Activated CD4-positive, alpha-beta T cell treated with anti-CD3 and anti-CD28 coated beads, Interleukin-10, Interleukin-2, amounts not matched to agents 100 ng/mL and 50 ng/mL, durations not matched to agents 16 hours and 8 hours (primary cell): Measurements from ENCODE around the gene NSMCE3.

ENCODE experiments used
- DNase-seq: peaks from one replicate; pipeline ENCODE4 v3.0.0-alpha.2; 2020

The NSMCE3 gene

DNA sequence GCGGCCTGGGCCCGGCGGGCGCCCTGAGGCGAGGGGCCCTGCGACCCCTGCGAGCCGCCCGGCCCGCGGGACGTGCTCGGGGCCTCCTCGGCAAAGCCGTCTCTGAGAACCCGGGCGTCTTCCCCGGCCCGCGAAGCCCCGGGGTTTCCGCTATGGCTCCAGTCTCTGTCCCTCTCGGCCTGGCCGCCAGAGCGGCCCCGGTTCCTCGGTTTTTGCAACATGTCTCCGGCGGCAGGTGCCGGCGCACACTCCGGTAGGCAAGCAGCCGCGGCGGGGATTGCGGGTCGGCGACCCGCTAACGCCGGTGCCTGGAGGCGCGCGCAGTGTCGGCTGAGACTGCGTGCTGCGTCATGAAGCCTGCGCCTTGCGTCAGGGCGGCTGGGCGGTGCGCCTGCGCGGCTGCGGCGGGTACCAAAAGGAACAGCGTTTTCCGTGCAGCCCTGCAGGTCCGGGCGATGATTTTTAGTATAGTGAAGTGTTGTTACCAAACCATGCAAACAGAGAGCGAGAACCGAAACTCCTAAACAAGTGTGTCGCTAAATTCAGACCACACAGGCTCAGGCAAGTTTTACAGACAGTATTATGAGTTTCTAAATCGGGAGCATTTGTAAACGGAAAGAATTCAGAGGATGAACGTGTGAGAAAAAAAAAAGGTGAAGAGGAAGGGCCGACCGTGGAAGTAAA, at the start of gene NSMCE3:
Gene NSMCE3, minus strand, starts transcription at position 338 of the 684 bp plus-strand sequence. Its CDS starts 117 bp downstream, at position 221.
- DNase-seq, result peak; percentile 95

DNA sequence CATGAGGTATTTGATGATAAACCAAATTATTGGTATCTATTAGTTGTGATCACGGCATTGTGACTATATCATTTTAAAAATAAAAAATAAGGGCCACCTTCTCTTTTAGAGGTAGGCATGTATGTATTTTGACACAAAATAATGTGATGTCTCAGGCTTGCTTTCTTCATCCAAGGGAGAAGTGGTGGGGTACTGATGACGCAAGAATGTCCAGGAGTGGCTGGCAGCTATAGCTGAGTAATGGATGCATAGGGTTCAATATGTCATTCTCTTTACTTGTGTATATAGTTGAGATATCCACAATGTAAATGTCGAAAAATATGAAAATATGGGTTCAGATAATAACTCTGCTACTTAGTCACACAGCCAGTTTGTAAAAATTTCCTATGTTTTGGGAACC, 46.8 kb upstream of the NSMCE3 start:
- DNase-seq, result no peak

- DNase-seq, result no peak
Observed at GRCh38 chr15:29312387-29312786, 42.8 kb upstream of the NSMCE3 start.

DNA sequence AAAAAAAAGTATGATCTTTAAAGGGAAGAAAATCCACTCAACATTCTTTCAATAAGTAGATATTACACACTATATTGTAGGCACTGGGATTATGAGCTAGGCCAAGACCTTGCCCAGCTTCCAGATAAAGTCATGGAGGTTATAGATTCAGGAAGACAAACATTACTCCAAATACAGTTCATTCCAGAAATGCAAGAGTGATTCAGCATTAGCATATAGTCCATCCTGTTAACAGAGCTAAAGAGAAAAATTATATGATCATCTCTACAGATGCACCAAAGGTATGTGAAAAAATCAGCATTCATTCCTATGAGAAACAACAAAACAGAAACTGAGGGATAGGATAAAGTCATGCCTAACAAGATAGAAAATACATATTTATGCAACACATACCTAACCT, 42.1 kb upstream of the NSMCE3 start:
- DNase-seq, result no peak

DNA sequence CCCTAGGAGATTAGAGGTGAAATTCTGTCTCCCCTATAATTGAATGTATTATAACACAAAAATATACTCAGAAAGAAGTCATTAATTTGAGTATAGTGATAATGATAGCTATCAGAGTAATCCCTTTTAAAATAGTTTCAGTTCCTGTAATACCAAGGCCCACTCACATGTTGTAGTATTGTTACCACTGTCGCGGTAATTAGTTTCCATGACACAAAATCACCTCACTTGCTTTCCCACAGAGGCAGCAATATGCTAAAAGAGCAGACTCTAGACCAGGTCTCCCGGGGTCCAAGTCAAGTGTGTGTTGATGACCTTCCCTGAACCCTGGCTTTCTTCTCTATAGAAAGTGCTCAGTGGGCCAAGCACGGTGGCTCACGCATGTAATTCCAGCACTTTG, 39.5 kb upstream of the NSMCE3 start:
- no peak for DNase-seq

DNA sequence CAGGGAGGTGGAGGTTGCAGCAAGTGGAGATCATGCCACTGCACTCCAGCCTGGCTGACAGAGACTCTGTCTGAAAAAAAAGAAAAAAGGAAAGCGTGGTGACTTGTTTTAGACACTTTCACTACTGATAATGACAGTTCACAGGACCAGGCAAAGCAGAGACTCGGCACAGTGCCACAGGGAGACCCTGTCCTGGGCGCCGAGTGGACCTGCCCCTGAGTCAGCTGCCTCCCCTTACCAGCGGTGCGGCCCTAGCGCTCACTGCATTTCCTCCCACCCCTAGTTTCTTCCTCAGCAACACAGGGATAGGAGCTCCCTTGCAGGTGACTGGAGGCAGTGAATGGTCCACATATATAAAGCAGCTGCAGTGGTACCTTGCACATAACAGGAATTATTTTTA, 38.7 kb upstream of the NSMCE3 start:
- no peak for DNase-seq

- DNase-seq, result no peak
Observed at GRCh38 chr15:29305556-29305955, 35.9 kb upstream of the NSMCE3 start.

DNA sequence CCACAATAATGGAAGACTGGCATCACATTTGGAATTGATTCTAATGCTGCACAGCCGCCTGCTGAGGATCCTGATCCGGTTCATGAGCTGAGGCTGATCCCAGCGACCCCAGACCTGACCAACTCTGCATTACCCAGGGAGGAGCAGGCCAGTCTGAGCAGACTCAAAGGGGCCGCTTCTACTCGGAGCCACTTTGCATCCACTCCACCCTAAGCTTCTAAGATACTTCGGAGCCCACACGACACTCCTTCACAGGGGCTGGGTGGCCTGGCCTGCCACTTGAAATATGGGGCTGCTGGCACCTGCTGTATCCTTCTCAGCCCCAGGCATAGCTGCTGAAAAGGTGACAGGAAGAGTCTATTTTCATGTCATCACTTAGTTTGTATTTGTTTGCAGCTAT, 33.2 kb upstream of the NSMCE3 start:
- no peak for DNase-seq

GRCh38 chr15:29299784-29300183, 30.2 kb upstream of the NSMCE3 start:
- DNase-seq, result no peak

GRCh38 chr15:29299331-29299730, 29.7 kb upstream of the NSMCE3 start:
- no peak for DNase-seq

- DNase-seq, result no peak
Observed at GRCh38 chr15:29294732-29295325, 25.2 kb upstream of the NSMCE3 start.

- DNase-seq, result no peak
Observed at GRCh38 chr15:29291067-29291845, 21.6 kb upstream of the NSMCE3 start.

DNA sequence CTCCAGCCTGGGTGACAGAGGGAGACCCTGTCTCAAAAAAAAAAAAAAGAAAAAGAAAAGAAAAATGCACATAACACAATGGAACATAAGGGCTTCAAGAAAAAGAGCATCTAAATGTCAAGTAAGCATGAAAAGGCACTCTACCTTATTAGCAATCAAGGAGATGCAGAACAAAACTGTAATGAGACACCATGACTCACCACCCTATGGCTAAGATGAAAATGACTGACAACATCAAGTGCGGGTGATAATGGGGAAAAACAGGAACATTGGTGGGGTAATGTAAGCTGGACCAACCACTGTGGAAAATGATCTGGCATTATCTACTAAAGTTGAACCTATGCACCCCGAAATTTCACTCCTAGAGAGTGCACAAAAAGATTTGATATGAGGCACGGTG, 19.6 kb upstream of the NSMCE3 start:
- no peak for DNase-seq

DNA sequence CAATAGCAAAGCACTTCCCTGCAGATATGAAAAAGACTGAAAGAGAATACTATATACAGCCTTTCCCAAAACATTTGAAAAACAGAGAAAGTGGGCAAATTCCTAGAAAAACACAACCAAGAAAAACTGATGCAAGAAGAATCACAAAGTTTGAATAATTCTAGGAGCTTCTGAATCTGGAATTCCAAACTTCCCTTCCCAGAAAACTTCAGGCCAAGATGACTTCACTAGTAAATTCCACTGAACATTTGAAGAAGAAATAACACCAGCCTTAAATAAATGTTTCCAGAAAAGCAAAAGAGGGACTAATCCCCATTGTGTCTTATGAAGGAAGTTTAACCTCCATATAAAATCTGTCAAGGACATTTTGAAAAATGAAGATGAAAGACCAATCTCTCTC, 15.8 kb upstream of the NSMCE3 start:
- no peak for DNase-seq

GRCh38 chr15:29283381-29283780, 13.8 kb upstream of the NSMCE3 start:
- no peak for DNase-seq

DNA sequence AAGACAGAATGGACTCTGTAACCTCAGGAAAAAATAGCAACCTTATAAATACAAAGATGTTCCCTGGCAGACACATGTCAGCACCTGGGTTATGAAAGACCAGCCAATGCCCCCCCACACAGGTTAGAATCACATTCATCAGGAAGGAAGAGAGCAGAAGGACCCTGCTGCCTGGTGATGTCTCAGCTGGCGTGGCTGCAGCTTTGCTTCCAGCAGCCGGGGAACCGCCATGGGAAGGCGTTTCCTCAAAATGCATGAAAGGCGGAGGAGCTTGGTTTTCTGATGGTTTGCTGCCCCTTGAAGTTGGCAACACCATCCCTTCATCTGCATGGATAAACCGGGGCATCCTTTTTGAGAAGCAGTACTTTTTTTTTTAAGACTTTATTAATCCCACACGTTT, 10.9 kb upstream of the NSMCE3 start:
- no peak for DNase-seq

DNA sequence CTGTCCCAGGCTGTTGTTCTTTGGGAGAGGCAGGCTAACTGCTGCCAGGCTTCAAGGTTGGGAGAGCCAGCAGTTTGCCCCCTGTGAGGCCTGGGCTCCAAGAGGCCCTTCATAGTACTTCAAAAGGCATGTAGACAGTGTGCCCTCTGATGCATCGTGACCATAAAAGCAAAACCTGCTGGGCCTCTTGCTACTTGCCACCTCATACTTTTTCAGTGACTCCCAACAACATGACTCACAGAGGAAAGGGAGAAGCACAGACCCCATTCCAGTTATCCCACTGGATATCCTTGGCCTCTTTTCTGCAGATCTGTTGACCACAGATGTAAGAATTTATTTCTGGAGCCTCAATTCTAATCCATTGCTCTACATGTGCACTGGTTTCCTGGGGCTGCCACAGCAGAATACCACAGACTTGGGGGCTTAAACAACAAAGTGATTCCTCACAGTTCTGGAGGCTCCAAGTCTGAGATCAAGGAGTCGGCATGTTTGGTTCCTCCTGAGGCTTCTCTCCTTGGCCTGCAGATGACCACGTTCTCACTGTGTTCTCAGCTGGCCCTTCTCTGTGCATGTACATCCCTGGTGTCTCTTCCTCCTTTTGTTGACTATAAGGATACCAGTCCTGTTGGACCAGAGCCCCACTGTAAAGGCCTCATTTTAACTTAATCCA, 8.9 kb upstream of the NSMCE3 start:
- DNase-seq, result no peak

- DNase-seq, result no peak
Observed at GRCh38 chr15:29276366-29276765, 6.7 kb upstream of the NSMCE3 start.

DNA sequence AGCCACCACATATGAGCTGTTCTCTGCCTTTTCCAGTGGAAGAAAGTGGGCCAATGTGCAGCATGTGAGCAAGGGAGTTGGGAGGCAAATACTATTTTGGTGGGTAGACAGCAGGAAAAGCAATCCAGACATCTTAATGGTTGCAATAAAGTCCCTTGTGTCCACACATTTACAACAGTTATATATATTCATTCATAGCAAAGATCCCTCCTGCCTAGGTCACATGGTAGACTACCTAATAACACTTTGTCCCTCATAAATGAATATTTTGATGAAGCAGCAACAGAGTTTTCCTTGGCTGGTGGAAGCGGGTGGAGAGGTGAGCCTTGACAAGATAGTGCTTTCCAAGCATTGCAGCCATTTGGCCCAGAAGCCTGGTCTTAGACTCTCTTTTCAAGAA, 6.2 kb upstream of the NSMCE3 start:
- DNase-seq, result no peak

DNA sequence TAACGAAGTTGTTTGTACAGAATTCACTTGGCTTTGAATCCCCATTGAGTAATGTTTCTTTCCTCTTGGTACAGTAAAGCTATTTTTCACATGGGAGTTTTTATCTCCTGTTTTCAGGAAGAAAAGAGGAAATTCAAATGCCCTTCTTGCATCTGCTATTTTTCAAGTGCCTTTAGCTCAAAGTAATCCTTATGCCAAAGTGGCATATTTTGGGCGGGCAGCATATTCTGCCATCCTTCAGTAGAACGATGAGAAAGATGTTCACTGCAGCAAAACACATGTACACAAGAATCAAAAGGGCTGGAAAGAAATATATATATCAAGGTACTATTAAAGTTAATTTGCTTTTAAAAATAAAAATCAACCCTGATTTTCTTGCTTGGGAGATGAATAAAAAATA, 5.3 kb upstream of the NSMCE3 start:
- DNase-seq, result no peak

DNA sequence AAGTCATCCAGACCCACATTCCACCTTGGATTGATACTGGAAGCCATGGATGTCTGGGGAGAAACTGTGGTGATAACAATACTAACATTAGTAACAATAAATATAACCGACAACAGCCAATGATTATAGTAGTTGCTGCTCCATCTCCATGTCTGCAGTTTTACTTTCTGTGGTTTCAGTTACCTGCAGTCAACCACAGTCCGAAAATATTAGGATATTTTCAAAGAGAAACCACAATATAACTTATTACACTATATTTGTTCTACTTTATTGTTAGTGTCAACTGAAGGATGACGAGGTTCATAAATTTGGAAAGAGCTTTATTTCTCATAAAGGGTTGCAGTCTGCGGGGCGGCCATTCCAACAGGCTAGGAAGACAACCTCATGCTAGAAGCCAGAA, 2.6 kb upstream of the NSMCE3 start:
- DNase-seq, result no peak

GRCh38 chr15:29270976-29271375, 1.4 kb upstream of the NSMCE3 start:
- DNase-seq, result no peak

- DNase-seq, result peak; percentile 68
Observed at GRCh38 chr15:29270169-29270955, 740 bp upstream of the NSMCE3 start.
